Measurements from ENCODE around the gene GPR107.

- TF ChIP-seq CTCF (IDR thresholded peaks at IDR 0.05): no peak
- TF ChIP-seq POLR2A (IDR thresholded peaks at IDR 0.05): no peak
Measured at GRCh38 chr9:130090915-130091314, 37.2 kb downstream of the GPR107 start.
